ENCODE results near the gene HECTD4.
A peak's percentile ranks its signal among the peaks of the same experiment; 100 is the strongest.
"Not testable (repeated sequence)": the region's sequence is repeated elsewhere in the genome, so short reads cannot be mapped to it uniquely, and the experiment has no call there.

Gene HECTD4

GRCh38 chr12:112353393-112353792 is 28.8 kb downstream of the HECTD4 start:
- peak; percentile 27 for DNase-seq (ENCODE audit: low read depth)

GRCh38 chr12:112352921-112353320 is 29.3 kb downstream of the HECTD4 start:
- DNase-seq (ENCODE audit: low read depth) = no peak

- DNase-seq (ENCODE audit: low read depth) = no peak
Measured at GRCh38 chr12:112350593-112351592, 31.3 kb downstream of the HECTD4 start.

GRCh38 chr12:112349431-112349830 is 32.8 kb downstream of the HECTD4 start:
- no peak for DNase-seq (ENCODE audit: low read depth)

- not testable (repeated sequence) for DNase-seq (ENCODE audit: low read depth)
Measured at GRCh38 chr12:112348926-112349325, 33.3 kb downstream of the HECTD4 start.

GRCh38 chr12:112347581-112347982 is 34.6 kb downstream of the HECTD4 start:
- peak; percentile 92 for DNase-seq (ENCODE audit: low read depth)

GRCh38 chr12:112346194-112346593 is 36.0 kb downstream of the HECTD4 start:
- no peak for DNase-seq (ENCODE audit: low read depth)

- no peak for DNase-seq (ENCODE audit: low read depth)
Measured at GRCh38 chr12:112344220-112344619, 38.0 kb downstream of the HECTD4 start.

- DNase-seq (ENCODE audit: low read depth) = no peak
Measured at GRCh38 chr12:112342587-112342986, 39.6 kb downstream of the HECTD4 start.

GRCh38 chr12:112341046-112341825 is 41.0 kb downstream of the HECTD4 start:
- no peak for DNase-seq (ENCODE audit: low read depth)

GRCh38 chr12:112340230-112340629 is 42.0 kb downstream of the HECTD4 start:
- no peak for DNase-seq (ENCODE audit: low read depth)

- DNase-seq (ENCODE audit: low read depth) = not testable (repeated sequence)
Measured at GRCh38 chr12:112334999-112335398, 47.2 kb downstream of the HECTD4 start.

- DNase-seq (ENCODE audit: low read depth) = no peak
Measured at GRCh38 chr12:112333019-112333418, 49.2 kb downstream of the HECTD4 start.

- DNase-seq (ENCODE audit: low read depth) = no peak
Measured at GRCh38 chr12:112331886-112332285, 50.3 kb downstream of the HECTD4 start.

- DNase-seq (ENCODE audit: low read depth) = no peak
Measured at GRCh38 chr12:112330706-112331105, 51.5 kb downstream of the HECTD4 start.

- DNase-seq (ENCODE audit: low read depth) = no peak
Measured at GRCh38 chr12:112328456-112329124, 53.6 kb downstream of the HECTD4 start.

- DNase-seq (ENCODE audit: low read depth) = no peak
Measured at GRCh38 chr12:112327209-112327938, 54.9 kb downstream of the HECTD4 start.

- no peak for DNase-seq (ENCODE audit: low read depth)
Measured at GRCh38 chr12:112325622-112326207, 56.5 kb downstream of the HECTD4 start.

GRCh38 chr12:112325157-112325556 is 57.1 kb downstream of the HECTD4 start:
- no peak for DNase-seq (ENCODE audit: low read depth)

GRCh38 chr12:112322882-112323547 is 59.2 kb downstream of the HECTD4 start:
- no peak for DNase-seq (ENCODE audit: low read depth)

GRCh38 chr12:112322441-112322840 is 59.8 kb downstream of the HECTD4 start:
- DNase-seq (ENCODE audit: low read depth) = no peak
